Measurements from ENCODE around the gene MOB3A. TPM values are rescaled to one million over a fixed set of nuclear protein-coding genes. Genes with fewer than 3 reads are reported as not detected.

MOB3A gene
- total and polyA plus RNA-seq, 11 donors = 7.1 to 32.3 (median 16.7) TPM

DNA sequence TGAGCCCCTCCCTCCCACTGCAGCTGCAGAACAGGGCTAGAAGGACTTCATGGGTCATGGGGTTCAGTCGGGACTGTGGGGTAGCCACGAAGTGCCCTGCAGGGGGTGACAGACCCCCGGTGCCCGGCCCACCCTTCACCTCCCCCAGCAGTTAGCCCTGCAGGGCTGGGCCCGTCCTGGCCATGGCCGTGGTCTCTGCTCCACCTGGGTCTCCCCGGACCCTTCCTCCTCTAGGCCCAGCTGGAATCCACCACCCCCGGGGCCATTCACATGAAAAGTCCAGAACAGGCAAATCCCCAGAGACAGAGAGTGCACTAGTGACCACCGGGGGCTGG is 62.3 kb downstream of the MOB3A start:
- 71 to 79% (median 74%) methylated on average over 7 to 9 of the region's 9 CpGs for WGBS, 4 donors
- Histone ChIP-seq H3K4me3 (no peak overlapping the region), H3K36me3 (peaks cover 0 to 14% (median 8%) of the 10 kb centered on the region in 9 donors), H3K4me1 (peaks cover 0 to 46% (median 16%) of the 10 kb centered on the region in 12 donors), H3K27me3 (no peaks in the 10 kb centered on the region), H3K27ac (peak overlapping the region in 3 of 12 donors; percentile 32 to 94 (median 88)), H3K9me3 (peaks cover 0 to 13% (median 8%) of the 10 kb centered on the region in 12 donors)
- no peak for DNase-seq
- no peak for ATAC-seq
- intact Hi-C loops (cut with DNase I) = no loop called here
- TF ChIP-seq POLR2A (IDR thresholded peaks at IDR 0.05) (no peak), CTCF (IDR thresholded peaks at IDR 0.05) (no peak)

- peak overlapping the region in 11 of 12 donors; percentile 86 to 98 (median 92) for H3K27ac ChIP-seq
- ATAC-seq (no peak), DNase-seq (no peak)
- intact Hi-C loops (cut with DNase I) = no loop called here
- TF ChIP-seq CTCF (IDR thresholded peaks at IDR 0.05) (no peak), POLR2A (IDR thresholded peaks at IDR 0.05) (no peak)
- 91 to 98% (median 96%) methylated on average over 6 of the region's 6 CpGs for WGBS, 4 donors
- peaks cover 0 to 13% (median 8%) of the 10 kb centered on the region in 12 donors for H3K9me3 ChIP-seq
- peaks cover 0 to 52% (median 20%) of the 10 kb centered on the region in 12 donors for H3K4me1 ChIP-seq
- peak overlapping the region in 1 of 12 donors; percentile 23 for H3K4me3 ChIP-seq
- no peaks in the 10 kb centered on the region for H3K27me3 ChIP-seq
- H3K36me3 ChIP-seq = peaks cover 0 to 9% (median 4%) of the 10 kb centered on the region in 9 donors
Measured at GRCh38 chr19:2033115-2033824, 62.9 kb downstream of the MOB3A start.

DNA sequence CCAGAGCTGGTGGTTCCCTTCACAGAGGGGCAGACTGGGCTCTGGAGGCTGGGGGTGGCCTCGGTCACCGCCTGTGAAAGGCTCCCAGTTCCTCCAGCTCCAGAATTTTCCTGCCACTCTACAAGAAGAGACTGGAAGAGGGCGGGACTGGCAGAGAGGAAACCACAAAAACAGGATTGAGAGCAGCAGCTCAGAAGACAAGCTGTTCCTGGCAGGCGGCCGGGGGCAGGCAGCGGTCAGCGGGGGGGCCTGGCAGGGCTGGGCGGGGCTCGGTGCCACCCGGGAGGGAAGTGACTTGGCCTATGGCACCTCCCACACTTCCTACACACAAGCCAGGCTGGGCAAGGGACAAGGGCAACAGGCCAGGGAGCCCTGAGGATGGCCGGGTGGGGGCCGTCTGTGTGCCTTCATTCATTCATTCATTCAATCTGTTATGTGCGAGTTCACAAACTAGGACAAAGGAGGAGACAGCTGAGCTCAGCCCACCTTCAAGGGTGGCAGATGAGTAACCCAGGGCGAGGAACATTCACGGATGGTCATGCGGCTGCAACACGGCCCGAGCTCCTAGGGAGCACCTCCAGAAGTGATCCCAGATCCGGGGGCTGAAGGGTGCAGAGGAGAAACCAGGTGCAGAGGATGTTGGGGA is 63.7 kb downstream of the MOB3A start:
- Histone ChIP-seq H3K9me3 (peaks cover 0 to 13% (median 8%) of the 10 kb centered on the region in 12 donors), H3K4me1 (peaks cover 0 to 59% (median 22%) of the 10 kb centered on the region in 12 donors), H3K27ac (peak overlapping the region; percentile 86 to 99 (median 93)), H3K27me3 (no peaks in the 10 kb centered on the region), H3K4me3 (peak overlapping the region in 5 of 12 donors; percentile 4 to 36 (median 24)), H3K36me3 (peaks cover 0 to under 1% (median 0%) of the 10 kb centered on the region in 9 donors)
- peak; percentile 90 to 96 (median 94) for ATAC-seq
- TF ChIP-seq POLR2A (IDR thresholded peaks at IDR 0.05) (peak in 1 of 2 donors; percentile 63), CTCF (IDR thresholded peaks at IDR 0.05) (no peak)
- intact Hi-C loops (cut with DNase I) = loop anchor here in 1 of 10 donors (1.0 kb wide), 1 partner anchor 10 kb away; no protein-coding TSS in a partner anchor
- WGBS, 4 donors = 5 to 13% (median 11%) methylated on average over 17 to 19 of the region's 19 CpGs
- DNase-seq = peak; percentile 93 to 97 (median 96)

- TF ChIP-seq CTCF (IDR thresholded peaks at IDR 0.05) (no peak), POLR2A (IDR thresholded peaks at IDR 0.05) (no peak)
- H3K27ac ChIP-seq = peak overlapping the region in 1 of 12 donors; percentile 15
- peaks cover 0 to 32% (median 16%) of the 10 kb centered on the region in 12 donors for H3K4me1 ChIP-seq
- intact Hi-C loops (cut with DNase I) = no loop called here
- no peak for ATAC-seq
- H3K9me3 ChIP-seq = peaks cover 0 to 7% (median 0%) of the 10 kb centered on the region in 12 donors
- WGBS, 4 donors = 80 to 87% (median 82%) methylated on average over 9 of the region's 9 CpGs
- H3K36me3 ChIP-seq = no peaks in the 10 kb centered on the region
- H3K4me3 ChIP-seq = no peak overlapping the region
- no peak for DNase-seq
- H3K27me3 ChIP-seq = no peaks in the 10 kb centered on the region
Measured at GRCh38 chr19:2027361-2027760, 68.8 kb downstream of the MOB3A start.
